Fibroblast of skin of left quadriceps (primary cell): ENCODE data around the gene CIRBP.
"Not testable (repeated sequence)": the region's sequence is repeated elsewhere in the genome, so short reads cannot be mapped to it uniquely, and the experiment has no call there.

ENCODE experiments used
- DNase-seq, 2 experiments: peaks; one replicate each; pipeline ENCODE4 v3.0.0-alpha.2; 2013; ENCODE audit warnings: low read depth in 2 of 2

CIRBP gene

DNA sequence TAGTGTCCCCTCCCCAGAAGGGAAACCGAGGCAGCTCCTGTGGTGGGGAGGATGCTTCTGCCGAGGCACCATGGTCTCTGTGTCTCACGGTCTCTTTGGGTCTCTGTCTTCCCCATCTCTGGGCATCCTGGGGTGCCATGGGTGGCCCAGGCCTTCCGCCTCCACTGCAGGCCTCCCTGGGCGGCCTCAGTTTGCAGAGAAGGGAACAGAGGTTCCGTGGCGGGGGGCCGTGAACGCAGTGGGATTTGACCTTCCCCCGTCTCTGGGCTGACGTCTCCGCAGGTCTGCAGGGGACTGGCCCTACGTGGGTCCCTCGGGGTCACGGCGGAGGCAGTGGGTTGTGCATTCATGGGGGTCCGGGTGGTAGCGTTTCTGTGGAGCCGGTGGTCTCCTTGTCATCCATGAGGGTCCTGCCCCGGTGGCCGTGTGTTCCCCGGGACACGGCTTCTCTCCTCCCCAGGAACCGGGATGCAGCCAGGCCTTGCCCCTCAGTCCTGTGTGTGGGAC lies 21.1 kb downstream of the CIRBP start:
- DNase-seq, result no peak

DNA sequence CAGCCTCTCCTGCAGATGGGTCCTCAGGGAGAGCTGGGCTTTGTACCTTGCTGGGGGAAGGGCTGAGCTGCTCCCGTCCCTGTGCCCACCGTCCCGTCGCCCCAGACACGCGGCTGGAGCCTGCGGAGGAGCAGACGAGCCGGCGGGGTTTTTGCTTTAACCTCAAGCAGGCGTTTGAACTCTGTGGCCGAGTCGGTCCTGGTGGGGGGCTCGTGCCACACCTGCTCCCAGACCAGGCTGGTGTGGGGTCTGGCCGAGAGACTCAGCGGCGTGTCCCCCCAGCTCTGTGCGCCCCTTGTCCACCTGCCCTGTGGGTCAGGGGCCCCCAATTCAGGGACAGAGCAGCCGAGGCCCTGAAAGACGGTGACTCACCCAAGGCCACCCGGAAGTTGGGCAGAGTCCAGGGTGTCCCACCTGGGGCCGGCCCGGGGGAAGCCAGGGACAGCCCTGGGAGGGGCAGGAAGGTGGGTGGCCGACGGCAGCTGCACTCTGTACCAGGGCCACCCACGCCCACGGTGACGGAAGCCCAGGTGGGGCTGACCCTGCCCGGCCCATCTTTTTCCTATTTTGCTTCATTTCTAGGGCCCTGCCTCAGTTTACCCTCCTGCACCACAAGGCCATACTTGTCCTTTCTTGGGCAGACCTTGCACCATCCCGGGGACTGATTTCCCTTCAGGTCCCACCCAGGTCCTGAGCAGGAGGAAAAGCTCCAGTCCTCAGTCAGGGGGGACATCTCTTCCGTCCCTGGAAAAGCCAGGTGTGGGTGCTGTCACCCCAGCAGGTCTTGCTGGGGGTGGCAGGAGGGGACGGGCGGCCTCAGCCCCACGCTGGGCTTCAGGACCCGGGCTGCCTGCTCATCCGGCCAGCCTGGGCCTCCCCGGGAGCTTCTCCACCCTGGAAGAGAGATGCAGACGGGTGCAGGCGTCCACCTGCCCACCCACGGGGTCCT lies 21.8 kb downstream of the CIRBP start:
- DNase-seq, result no peak

DNA sequence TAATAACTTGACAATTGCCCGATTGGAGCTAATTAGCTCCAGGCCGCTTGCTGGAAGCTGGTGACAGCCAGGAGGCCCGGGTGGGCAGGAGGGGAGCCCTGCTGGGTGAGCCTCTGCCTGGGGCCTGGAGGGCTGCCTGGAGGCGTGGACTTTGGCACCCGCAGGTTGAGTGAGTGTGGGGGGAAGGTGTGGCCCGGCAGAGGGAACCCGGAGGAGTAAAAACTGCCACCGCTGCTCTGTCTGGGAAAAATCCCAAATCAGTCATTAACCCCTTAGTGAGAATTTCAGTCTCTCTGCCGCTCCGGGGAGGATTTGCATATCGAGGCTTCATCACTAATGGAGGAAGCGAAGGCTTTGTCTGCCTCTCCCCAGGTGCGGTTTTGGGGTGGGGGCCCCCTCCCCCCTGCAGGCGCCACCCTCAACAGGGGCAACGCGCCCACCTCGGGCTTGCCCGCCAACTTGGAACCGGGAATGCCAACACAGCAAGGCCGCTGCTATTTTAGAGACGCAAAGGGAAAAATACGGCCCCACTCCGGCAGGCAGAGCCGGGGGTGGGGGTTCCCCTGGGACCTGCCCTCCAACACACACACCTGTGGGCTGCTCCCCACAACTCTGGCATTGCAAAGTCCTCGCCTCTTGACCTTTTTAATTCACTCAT lies 22.8 kb downstream of the CIRBP start:
- DNase-seq, result no peak

DNA sequence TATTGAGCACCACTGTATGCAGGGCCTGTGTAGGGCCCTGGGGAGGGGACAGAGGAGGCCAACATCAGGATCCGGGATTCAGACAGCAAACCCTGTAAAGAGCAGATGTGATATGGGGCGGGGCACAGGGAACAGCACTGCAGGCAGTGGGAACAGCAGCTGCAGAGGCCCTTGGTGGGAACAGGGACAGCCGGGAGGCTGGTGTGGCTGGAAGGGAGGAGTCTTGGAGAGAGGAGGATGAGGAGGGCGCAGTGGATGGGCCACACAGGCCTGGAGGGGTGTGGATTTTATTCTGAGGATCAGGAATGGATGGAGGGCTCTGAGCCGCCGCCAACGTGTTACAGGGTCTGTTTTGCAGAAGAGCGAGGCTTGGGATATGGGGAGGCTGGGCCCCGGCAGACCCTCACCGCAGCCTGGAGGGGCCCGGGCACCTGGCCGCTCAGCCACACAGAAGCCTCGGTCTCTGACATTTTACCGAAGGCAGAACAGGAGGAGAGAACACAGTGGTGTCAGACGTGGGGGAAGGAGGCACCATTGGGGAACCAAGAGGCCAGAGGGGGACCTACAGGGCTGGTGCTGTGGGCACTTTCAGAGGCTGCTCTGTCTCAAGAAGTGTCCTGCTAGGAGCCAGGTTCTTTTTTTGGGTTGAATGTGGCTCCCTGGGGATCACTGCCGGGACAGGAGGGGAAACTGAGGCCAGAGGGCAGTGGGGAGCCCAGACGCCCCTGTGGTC lies 23.5 kb downstream of the CIRBP start:
- no peak for DNase-seq

DNA sequence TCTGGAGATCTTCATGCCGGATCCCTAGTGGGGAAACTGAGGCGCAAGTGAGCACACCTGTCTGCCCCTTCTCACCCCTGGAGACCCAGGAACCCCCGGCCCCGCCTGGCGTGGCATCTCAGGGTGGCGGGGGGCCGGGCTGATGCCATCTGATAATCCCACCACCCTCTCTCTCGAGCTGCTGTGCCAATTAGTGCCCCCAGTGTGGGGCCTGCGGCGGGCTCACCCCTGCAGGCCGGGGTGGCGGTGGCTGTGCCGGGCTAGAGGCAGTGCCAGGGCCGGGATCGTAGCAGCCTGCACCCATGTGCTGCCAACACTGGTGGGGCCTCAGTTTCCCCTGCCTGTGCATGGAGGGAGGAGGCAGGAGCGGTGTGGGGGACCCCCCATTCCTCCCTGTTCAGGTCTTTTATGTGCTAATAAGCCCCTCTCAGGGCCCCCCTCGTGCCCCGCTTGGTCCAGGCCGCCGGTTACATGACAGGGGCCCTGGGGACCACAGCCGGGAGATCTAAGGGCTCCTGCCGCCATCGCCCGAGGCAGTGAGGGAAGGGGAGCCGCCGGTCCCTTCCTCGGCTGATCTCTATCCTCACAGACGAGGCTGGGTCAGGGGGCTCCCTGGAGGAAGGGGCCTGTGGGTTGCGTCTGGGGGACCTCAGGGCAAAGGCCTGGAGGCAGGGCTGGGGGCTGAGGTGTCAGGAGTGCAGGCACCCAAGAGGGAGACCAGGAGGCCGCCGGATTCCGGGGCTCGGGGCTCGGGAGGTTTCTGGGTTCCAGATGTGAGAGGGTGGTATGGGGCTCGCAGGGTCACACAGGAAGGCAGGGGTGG lies 24.9 kb downstream of the CIRBP start:
- no peak for DNase-seq

DNA sequence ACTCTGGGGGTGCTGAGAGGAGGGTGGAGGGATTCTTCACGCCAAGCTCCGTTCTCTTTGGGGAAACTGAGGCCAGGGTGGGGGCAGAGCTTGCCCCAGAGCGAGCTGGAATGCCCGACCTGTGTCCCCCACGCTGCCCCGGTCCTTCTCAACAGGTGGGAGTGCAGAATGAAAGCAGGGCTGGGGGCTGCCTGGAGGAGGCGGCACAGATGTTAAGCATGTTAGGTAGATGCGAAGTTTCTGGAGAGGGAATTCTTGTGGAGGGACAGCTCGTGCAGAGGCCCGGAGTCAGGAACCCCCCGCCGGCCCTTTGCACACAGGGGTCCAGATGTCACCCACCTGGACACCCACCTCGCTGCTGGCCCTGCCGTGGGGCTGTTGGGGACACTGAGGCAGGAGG lies 25.6 kb downstream of the CIRBP start:
- DNase-seq, result no peak

DNA sequence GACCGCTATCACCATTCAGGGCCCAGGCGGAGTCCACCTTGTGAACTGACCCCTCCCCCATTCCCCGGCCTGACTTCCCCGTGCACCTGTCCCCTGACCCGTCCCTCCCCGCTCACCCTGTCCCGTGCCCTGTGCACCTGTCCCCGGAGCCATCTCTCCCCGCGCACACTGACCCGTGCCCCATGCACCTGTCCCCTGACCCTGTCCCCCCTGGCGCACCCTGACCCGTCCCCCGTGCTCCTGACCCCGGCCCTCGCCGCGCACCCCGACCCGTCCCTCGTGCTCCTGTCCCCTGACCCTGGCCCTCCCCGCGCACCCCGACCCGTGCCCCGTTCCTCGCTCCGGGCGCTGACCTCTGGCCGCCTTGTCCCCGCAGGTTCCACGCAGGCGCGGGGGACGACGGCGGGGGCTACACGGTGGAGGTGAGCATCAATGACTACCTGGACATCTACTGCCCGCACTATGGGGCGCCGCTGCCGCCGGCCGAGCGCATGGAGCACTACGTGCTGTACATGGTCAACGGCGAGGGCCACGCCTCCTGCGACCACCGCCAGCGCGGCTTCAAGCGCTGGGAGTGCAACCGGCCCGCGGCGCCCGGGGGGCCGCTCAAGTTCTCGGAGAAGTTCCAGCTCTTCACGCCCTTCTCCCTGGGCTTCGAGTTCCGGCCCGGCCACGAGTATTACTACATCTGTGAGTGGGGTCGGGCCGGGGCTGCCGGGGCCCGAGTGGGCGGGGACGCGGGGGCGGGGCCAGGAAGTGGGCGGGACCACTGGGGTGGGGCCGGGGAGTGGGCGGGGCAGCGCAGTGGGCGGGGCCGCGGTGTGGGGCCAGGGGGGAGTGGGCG lies 26.3 kb downstream of the CIRBP start:
- no peak for DNase-seq

DNA sequence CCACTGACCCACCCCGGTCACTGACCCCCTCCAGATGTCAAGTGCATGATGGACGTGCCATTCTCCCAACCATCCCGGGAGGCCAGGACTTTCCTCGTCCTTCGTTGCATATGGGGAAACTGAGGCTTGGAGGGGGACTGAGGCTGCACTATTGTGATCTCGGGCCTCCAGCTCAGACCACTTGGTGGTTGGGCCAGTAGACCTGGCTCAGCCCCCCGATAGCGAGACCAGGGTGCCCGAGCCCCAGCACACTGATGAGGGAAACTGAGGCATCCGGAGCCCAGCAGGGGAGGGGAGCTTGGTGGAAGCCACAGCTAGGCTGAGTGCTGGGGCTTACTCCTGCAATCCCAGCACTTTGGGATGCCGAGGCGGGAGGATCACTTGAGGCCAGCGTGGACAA lies 26.9 kb downstream of the CIRBP start:
- DNase-seq, result no peak

DNA sequence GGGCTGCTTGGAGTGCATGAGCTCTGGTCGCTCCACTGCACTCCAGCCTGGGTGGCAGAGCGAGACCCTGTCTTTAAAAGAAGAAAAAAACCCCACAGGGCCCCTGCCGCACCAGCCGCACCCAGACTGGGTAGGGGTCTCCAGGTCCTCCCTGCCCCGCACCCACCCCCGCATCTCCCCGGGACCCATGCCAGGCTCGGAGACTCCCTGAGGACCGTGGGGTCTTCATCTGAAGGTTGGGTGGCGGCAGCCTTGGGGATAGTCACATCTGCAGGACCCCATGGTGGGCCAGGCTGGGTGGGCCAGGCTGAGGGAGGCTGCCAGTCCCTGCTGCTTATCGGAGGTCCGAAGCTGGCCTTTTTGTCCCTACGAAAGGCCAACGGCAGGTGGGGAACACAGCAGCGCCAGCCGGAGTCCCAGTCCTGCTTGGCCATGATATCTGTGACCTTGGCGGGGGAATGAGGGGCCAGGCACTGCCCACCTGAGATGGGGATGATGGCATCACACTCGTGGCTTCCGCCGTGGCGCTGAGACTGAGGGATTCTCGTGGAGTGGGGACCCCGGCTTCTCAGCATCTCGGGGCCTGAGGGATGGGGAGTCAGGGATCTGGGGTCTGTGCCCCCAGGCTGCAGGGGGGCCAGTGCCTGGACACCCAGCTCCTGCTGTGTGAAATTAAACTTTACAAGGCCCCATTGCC lies 27.6 kb downstream of the CIRBP start:
- DNase-seq, result no peak

DNA sequence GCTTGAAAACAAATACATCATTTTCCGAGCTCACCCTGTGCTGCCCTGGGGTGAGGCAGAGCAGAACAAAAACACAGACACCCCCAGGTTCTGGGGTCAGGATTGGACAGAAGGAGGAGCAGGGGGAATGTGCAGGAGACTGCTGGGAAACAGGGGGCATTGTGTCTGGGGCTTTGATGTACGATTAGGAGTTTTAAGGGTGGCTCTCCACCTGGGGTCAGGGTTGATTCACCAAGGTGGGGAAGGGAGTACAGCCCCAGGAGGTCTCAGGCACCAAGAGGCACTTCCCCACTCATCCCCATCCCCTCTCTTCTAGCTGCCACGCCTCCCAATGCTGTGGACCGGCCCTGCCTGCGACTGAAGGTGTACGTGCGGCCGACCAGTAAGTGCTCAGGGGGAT lies 29.1 kb downstream of the CIRBP start:
- DNase-seq, result no peak

DNA sequence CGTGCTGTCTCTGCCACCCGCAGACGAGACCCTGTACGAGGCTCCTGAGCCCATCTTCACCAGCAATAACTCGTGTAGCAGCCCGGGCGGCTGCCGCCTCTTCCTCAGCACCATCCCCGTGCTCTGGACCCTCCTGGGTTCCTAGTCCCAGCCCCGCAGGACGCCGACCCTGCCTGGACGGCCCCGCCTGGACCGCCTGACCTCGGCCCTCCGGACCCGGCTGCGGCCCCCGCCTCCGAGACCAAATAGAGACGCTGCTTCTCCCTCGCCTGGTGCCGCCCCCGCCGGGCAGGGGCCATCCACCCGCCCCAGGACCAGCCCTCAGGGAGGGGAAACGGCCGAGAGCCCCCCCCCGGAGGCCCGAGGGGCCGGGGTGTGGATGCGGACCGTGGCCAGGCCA lies 30.7 kb downstream of the CIRBP start:
- no peak for DNase-seq

DNA sequence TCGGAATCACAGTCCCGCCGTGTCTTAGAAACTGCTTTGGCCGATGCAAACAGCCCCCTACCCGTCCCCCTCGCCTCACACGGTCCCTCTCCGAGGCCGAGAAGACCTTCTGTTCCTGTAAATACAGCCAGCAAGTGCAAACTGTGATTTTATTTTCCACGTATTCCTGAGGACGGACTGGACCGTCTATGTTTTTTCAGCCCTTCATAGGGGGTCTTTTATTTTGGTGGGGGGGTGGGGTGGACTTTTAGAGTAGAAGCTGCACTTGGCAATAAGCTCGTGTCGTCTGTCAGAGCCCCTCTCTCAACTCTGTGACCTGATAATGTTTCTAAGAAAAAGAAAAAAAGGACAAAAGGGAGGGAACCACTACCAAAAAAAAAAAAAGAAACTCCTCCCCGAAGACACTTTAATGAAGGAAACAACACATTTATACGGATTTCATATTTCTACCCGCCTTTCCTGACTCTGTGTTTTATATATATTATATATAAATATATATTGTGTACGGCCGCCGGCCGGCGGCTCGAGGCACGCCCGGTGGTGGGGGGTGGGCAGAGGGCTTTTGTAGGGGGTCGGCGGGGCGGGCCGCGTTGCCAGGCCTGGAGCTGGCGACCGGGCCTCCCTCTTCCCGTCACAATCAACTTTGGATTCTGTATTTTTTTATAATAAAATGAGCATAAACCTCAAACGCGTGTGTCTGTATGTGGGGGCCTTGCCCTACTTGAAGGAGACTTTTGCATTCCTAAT lies 31.8 kb downstream of the CIRBP start:
- no peak for DNase-seq

DNA sequence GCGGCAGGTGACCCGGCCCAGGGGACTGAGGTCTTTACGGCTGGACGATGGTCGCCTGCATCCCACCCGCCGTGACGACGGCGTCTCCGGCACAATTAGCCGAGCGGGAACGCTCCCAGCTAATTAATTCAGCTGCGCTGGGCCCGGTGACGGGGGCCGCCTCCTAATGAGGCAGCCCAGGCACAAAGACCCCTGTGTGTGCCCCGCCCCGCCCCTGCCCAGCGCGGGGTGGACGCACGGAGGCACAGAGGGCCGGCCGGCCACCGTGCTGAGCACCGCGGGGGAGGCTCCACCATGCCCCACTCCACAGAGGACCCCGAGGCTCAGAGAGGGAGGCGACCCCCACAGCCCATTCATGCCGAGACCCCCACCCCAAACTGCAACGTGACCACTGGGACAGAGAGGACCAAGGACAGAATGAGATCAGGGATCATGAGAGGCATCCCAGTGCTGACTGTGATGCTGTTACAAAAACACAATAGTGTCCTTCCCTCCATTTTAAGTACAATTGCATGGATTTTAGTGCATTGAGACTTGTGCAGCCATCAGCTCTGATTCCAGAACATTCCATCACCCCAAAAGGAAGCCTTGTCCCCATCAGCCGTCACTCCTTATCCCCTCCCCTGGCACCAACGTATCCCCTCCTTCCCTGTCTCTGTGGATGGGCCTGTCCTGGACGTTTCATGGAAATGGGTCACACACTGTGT lies 33.6 kb downstream of the CIRBP start:
- no peak for DNase-seq

DNA sequence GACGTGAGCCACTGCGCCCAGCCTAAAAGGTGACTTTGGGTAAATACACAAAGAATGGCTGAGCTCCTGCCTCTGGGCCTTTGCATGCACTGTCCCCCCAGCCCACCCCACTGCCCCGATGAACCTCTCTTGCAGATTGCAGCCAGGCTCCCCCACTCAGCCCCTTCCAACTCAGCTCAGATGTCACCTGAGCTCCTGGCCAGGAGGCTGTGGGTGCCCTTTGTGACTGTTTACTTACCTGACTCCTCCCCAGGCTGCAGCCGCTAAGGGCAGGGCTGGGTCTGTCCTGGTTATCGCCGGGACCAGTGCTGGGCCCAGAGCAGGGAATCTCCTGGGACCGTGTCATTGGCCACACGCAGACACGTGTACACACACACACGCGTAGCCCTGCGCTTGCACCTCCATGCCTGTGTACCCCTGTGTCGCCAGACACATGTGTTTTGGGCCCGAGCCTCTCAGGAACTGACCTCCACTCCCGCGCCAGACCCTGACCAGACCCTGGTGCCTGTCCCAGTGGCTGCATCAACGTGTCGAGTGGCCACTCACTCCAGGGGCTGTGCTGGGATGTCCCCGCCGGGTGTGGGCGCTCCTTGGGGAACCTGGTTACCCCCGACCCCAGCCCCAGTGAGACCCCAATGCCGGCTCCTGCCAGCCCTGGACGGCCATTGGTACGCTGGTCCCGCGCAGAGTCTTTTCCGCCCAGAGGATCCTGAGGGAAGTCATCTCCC lies 35.2 kb downstream of the CIRBP start:
- DNase-seq, result no peak

DNA sequence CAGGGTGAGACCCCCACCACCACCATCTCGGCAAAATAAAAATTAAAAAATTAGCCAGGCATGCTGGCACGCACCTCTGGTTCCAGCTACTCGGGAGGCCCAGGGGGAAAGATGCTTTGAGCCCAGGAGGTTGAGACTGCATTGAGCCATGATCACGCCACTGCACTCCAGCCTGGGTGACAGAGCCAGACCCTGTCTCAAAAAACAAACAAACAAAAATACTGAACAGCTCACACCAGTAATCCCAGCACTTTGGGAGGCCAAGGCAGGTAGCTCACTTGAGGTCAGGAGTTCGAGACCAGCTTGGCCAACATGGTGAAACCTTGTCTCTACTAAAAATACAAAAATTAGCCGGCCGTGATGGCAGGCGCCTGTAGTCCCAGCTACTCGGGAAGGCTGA lies 36.2 kb downstream of the CIRBP start:
- not testable (repeated sequence) for DNase-seq

DNA sequence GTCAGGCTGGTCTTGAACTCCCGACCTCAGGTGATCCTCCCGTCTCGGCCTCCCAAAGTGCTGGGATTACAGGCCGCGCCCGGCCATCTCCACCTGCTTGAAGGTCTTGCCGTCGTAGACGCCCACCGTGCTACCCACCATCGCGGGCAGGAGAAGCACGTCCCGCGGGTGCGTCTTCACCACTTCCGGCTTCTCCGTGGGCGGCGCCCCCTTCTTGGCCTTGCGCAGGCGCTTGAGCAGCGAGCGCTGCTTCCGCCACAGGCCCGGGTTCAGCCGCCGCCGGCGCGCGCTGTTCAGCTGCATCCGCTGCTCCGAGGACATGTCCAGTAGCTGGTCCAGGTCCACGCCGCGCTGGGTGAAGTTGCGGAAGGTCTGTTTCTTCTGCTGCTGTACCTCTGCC lies 38.2 kb downstream of the CIRBP start:
- DNase-seq, result no peak

DNA sequence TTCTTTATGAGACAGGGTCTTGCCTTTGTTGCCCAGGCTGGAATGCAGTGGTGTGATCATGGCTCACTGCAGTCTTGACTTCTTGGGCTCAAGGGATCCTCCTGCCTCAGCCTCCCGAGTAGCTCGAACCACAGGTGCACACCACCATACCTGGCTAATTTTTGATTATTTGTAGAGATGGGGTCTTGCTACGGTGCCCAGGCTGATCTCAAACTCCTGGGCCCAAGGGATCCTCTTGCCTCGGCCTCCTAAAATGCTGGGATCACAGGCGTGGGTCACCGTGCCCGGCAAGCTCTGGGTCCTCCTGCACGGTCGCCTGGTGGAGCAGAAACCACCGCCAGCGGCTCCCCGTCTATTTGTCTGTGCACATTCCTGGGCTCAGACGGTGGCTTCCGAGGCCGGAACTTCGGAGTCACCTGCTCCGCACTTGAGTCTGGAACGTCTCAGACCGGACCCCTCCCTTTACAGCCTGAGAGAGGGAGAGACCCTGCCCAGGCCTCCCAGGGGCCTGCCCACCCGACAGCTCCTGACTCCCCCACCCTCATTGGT lies 38.7 kb downstream of the CIRBP start:
- no peak for DNase-seq

DNA sequence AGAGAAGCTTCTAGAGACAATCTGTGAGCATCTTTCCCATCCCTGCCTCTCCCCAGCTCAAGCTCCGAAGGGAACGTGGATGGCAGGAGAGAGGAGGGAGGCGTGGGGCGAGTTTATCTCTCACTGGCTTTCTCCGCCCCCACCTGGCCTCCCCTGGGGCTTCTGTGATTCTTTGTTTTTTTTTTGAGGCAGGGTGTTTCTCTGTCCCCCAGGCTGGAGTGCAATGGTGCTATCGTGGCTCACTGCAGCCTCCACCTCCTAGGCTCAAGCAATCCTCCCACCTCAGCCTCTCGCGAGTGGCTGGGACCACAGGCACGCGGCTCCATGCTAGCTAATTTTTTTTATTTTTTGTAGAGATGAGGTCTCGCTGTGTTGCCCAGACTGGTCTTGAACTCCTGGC lies 39.6 kb downstream of the CIRBP start:
- DNase-seq, result no peak
